WTC11 (cell line): ENCODE results near the gene CLOCK.

ENCODE experiments used
- ATF1 ChIP-seq: sonication (generic); formaldehyde crosslinking; IDR thresholded peaks from 2 replicates; pipeline ENCODE4 v1.8.1; 2023; ENCODE audit warnings: mild to moderate bottlenecking, moderate library complexity, missing genetic modification reagents
- ESRRA ChIP-seq: sonication (generic); formaldehyde crosslinking; IDR thresholded peaks from 2 replicates; pipeline ENCODE4 v1.8.1; 2022; ENCODE audit warnings: mild to moderate bottlenecking, missing genetic modification reagents, borderline replicate concordance
- TF ChIP-seq, protein P1 (sequence below): sonication (generic); formaldehyde crosslinking; conservative IDR thresholded peaks from 2 replicates; pipeline ENCODE4 v1.8.1; 2023; ENCODE audit warnings: mild to moderate bottlenecking, low read depth, missing genetic modification reagents, moderate library complexity
- TF ChIP-seq, protein P2 (sequence below): fragments of 200-600 bp; IDR thresholded peaks from 2 replicates; pipeline ENCODE4 v1.8.0; 2022; ENCODE audit warnings: antibody characterized with exemption
- TF ChIP-seq, protein P3 (sequence below): fragments of 250-450 bp; sonication (Bioruptor Pico); IDR thresholded peaks from 2 replicates; pipeline ENCODE4 v1.9.0; 2021; ENCODE audit warnings: mild to moderate bottlenecking

DNA sequence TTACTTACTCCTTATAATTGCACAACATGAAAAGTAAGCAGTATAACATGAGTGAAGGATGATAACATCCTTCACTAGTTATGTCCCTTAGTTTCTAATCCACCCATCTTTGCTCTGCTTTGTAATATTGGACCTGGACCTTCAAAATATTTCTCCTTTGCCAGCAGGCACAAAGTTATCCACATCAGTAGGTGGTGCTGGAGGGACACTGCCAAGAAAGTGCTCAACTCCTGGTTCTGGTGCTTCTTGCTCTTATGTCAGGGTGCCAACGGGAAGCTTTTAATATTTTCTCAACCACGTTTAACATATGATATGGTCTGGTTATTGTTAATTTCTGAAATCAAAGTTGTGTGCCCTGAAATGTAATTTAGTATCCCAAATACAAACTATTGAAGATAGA, 101.9 kb downstream of the CLOCK start:
- TF ChIP-seq ESRRA (CRISPR knock-in tag) (no peak), ATF1 (no peak)
- TF ChIP-seq, protein P1, sequence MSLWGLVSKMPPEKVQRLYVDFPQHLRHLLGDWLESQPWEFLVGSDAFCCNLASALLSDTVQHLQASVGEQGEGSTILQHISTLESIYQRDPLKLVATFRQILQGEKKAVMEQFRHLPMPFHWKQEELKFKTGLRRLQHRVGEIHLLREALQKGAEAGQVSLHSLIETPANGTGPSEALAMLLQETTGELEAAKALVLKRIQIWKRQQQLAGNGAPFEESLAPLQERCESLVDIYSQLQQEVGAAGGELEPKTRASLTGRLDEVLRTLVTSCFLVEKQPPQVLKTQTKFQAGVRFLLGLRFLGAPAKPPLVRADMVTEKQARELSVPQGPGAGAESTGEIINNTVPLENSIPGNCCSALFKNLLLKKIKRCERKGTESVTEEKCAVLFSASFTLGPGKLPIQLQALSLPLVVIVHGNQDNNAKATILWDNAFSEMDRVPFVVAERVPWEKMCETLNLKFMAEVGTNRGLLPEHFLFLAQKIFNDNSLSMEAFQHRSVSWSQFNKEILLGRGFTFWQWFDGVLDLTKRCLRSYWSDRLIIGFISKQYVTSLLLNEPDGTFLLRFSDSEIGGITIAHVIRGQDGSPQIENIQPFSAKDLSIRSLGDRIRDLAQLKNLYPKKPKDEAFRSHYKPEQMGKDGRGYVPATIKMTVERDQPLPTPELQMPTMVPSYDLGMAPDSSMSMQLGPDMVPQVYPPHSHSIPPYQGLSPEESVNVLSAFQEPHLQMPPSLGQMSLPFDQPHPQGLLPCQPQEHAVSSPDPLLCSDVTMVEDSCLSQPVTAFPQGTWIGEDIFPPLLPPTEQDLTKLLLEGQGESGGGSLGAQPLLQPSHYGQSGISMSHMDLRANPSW (CRISPR knock-in tag) = no peak
- TF ChIP-seq, protein P2, sequence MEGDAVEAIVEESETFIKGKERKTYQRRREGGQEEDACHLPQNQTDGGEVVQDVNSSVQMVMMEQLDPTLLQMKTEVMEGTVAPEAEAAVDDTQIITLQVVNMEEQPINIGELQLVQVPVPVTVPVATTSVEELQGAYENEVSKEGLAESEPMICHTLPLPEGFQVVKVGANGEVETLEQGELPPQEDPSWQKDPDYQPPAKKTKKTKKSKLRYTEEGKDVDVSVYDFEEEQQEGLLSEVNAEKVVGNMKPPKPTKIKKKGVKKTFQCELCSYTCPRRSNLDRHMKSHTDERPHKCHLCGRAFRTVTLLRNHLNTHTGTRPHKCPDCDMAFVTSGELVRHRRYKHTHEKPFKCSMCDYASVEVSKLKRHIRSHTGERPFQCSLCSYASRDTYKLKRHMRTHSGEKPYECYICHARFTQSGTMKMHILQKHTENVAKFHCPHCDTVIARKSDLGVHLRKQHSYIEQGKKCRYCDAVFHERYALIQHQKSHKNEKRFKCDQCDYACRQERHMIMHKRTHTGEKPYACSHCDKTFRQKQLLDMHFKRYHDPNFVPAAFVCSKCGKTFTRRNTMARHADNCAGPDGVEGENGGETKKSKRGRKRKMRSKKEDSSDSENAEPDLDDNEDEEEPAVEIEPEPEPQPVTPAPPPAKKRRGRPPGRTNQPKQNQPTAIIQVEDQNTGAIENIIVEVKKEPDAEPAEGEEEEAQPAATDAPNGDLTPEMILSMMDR = no peak
- TF ChIP-seq, protein P3, sequence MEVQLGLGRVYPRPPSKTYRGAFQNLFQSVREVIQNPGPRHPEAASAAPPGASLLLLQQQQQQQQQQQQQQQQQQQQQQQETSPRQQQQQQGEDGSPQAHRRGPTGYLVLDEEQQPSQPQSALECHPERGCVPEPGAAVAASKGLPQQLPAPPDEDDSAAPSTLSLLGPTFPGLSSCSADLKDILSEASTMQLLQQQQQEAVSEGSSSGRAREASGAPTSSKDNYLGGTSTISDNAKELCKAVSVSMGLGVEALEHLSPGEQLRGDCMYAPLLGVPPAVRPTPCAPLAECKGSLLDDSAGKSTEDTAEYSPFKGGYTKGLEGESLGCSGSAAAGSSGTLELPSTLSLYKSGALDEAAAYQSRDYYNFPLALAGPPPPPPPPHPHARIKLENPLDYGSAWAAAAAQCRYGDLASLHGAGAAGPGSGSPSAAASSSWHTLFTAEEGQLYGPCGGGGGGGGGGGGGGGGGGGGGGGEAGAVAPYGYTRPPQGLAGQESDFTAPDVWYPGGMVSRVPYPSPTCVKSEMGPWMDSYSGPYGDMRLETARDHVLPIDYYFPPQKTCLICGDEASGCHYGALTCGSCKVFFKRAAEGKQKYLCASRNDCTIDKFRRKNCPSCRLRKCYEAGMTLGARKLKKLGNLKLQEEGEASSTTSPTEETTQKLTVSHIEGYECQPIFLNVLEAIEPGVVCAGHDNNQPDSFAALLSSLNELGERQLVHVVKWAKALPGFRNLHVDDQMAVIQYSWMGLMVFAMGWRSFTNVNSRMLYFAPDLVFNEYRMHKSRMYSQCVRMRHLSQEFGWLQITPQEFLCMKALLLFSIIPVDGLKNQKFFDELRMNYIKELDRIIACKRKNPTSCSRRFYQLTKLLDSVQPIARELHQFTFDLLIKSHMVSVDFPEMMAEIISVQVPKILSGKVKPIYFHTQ = no peak
